GM19455 (cell line): Measurements from ENCODE around the gene TUBB2A.
A peak's percentile ranks its signal among the peaks of the same experiment; 100 is the strongest.
"Not testable (repeated sequence)": the region's sequence is repeated elsewhere in the genome, so short reads cannot be mapped to it uniquely, and the experiment has no call there.

ENCODE experiments used
- ATAC-seq: cut with Tn5 transposase; IDR thresholded peaks from one replicate; pipeline ENCODE4 v1.9.1; 2021; ENCODE audit not compliant: unreplicated experiment

The TUBB2A gene

GRCh38 chr6:3156184-3157130 lies 887 bp downstream of the TUBB2A start:
- ATAC-seq, result peak; percentile 19

DNA sequence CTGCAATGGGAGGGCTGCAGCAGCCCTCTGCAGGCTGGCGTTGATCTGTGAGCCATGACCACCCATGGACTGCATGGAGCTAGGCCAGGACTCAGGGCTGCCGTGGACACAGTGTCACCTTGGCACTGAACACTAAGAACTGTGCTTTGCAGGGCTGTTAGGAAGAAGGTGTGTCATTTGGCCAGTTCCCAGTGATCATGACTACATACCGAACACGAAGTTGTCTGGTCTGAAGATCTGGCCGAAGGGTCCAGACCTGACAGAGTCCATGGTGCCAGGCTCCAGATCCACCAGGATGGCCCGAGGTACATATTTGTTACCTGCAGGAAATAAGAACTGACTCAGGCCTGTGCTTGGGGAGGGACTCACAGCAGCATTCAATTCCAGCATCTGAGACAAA lies 1.9 kb downstream of the TUBB2A start:
- not testable (repeated sequence) for ATAC-seq

- ATAC-seq, result no peak
These were observed 4.7 kb downstream of the TUBB2A start for GRCh38 chr6:3152689-3153088.

DNA sequence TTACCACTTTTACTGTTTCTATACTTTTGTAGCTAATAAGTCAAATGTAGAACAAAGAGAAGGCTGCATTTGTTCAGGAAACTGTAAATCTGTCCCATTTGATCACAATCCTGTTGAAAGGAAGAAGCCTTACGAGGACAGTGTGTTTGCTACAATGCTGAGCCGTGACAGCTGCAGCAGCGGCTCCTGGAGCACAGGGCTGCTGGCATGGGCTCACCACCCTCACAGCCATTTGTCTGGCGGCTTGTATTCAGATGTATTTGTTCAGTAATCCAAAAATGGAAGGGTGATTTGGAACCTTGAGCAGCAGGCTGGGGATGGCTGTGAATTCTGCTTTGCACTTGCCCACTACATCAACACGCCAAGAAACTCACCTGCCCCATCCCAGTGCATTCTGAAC lies 5.7 kb downstream of the TUBB2A start:
- no peak for ATAC-seq

- ATAC-seq, result no peak
These were observed 9.2 kb downstream of the TUBB2A start for GRCh38 chr6:3147914-3148757.

- no peak for ATAC-seq
These were observed 12.8 kb downstream of the TUBB2A start for GRCh38 chr6:3144571-3144970.

GRCh38 chr6:3143158-3143557 lies 14.2 kb downstream of the TUBB2A start:
- ATAC-seq, result no peak

DNA sequence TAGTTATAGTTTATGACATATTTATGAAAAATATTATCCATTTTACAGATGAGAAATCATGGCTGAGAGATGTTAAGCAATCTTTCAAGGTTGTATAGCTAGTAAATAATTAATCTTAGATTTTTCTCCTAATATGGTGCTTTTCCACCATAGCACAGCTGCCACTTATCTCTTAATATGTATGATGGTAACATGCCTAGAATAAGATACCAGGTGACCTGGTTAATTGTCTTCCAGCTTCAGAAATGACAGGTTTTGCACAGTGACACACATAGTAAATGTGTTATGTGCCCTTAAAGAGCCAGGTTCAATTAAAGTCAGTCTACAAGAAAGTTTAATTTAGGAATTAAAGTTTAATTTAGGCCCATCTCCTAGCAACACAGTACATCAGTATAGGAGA lies 14.8 kb downstream of the TUBB2A start:
- ATAC-seq, result no peak

GRCh38 chr6:3140201-3140600 lies 17.1 kb downstream of the TUBB2A start:
- no peak for ATAC-seq

DNA sequence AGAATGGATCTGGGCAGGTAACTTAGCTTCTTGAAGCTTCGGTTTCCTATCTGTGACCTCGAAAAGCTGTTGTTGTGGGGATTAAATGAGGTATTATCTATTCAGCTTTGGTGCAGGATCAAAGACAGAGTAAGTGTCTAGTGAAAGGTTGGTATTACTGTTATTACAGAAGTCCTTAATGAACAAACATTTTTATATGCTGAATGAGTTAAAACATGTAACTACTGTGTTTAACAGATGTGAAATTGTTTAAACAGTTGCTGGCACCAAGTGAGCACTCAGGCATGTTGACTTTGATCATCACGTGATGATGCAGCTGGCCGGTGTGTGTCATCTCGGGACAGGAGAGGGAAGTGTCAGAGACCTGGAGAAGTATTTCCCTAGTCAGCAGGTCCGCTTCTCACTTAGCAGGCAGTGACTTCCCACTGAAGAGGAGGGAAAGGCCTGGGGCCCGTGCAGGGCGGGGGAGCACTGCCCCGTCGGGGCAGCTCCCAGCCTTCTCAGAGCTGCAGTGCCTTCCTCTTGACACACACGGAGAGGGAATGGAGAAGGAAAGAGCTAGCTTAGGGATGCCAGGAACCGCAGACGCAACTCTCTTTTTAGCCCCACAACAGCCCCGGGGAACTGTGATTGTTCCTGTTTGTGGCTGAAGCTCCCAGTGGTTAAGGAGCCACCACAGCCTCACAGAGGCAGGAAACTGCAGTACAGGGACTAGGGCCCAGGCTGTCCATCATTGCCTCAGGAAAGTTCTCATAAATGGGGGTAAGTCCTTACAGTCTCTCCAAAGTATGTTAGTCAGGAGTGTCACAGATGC lies 18.0 kb downstream of the TUBB2A start:
- ATAC-seq, result no peak

- ATAC-seq, result no peak
These were observed 19.0 kb downstream of the TUBB2A start for GRCh38 chr6:3138341-3138740.

DNA sequence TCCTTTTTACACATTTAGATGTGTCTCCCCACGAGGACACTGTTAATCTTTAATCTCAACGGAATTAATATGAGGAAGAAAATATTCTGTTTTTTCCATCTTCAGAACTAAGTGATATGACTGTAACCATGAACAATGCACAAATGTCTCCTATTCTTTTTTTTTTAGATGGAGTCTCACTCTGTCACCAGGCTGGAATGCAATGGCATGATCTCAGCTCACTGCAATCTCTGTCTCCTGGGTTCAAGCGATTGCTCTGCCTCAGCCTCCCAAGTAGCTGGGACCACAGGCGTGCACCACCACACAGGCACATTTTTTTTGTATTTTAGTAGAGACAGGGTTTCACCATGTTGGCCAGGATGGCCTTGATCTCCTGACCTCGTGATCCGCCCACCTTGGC lies 19.5 kb downstream of the TUBB2A start:
- not testable (repeated sequence) for ATAC-seq

DNA sequence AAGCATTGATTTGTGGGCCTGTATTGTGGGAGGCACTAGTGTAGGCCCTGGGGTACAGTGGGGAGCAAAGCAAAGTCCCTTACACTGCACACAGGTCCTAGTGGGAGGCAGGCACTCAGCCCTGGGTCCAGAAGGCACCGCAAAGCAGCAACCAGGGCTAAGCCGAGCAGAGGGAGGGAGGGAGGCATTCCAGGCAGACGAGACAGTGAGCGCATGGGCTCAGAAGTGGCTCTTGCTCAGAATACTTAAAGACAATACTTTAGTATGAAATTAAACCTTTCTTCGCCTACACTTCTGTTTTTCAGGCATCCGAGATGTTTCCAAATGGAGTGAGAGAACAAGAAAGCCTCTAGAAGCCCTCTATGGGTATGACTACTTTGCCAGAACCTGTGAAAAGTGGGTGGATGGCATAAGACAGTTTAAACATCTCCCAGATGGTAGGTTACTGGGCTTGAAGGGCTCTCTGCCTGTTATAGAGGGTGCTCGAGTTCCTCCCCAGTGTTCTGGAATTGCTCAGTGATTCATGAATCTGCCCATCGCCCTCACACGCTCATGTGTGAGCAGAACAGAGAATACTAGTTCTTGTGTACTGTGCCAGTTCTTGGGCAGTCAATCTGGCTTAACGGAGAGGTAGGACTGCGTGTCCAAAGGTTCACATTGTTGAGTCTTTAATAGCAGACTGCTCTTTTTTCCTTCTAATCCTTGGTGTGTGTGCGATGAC lies 20.1 kb downstream of the TUBB2A start:
- no peak for ATAC-seq

- no peak for ATAC-seq
These were observed 20.9 kb downstream of the TUBB2A start for GRCh38 chr6:3136292-3137011.

DNA sequence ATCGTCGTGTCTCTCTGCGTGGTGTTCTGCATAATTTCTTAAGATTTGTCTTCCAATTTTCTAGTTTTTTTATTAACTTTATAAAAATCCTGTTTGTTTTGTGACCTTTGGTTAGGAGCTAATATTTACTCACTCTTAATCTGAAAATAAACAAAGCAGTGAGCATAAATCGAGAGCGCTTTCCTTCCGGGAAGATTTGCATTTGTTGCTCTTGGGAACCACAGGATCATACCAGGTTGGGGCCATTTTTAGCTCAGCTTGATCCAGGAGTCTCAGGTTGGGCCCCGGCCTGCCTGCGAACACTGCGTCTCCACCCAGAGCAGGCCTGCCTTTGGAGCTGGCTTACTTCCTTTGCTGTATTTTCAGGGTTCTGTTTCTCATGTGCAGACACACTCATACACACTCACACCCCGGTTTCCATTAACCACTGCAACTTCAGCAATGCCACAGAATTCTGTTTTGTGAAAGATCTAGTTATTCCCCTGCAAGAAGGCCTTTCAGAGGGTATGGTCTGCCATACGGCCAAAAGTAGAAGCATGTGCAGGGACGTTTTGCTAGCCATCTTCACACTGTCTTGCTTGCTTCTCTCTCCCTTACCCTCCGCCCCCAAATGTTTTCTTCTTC lies 21.6 kb downstream of the TUBB2A start:
- ATAC-seq, result no peak

DNA sequence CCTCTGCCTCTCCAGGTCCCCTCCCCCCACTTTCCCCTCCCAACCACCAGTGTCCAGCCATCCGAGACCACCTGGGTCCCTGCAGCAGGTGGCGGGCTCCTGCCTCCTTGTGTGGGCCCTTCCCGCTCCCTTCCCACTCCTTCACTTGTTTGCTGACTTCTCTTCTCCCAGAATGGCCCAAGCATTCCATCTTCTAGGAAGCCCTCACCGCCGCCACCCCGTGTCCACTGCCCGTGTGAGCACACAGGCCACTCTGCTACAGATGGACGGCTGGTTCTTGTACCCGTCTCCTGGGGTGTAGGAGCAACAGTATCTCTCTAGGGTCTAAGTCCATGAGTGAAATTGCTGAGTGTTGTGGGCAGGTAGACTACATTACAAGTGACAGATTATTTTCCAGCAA lies 23.8 kb downstream of the TUBB2A start:
- no peak for ATAC-seq

GRCh38 chr6:3131695-3132094 lies 25.6 kb downstream of the TUBB2A start:
- ATAC-seq, result no peak

- ATAC-seq, result no peak
These were observed 28.8 kb downstream of the TUBB2A start for GRCh38 chr6:3128356-3129108.

DNA sequence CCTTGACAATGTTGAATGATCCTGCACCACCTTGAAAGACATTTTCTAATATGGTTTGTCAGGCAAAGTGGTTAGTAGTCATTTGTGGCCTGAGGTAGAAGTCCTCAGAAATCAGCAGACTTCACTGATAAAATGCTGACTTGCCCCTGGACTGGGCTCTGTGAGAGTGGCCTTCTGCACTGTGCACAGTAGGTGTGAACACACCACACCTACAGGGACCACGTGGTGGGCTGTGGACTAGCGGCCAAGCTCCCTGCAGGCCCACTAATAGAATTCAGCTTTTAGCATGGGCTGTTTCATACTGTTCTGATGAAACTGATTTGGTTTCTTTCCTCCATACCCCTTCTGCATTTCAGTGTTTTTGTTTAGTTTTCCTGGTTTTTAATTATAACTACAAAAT lies 31.5 kb downstream of the TUBB2A start:
- ATAC-seq, result no peak
